ENCODE measurements around the gene CFHR2. TPM values are rescaled to one million over a fixed set of nuclear protein-coding genes. Genes with fewer than 3 reads are reported as not detected.
"Not testable (repeated sequence)": the region's sequence is repeated elsewhere in the genome, so short reads cannot be mapped to it uniquely, and the experiment has no call there.

The CFHR2 gene
- not detected in 2 replicates for total RNA-seq (2021; fragmentation: NEBNext Ultra II Directional; extraction: Animal tissue kit (Norgen Biotek cat#: 25700))
- not detected in 2 replicates for polyA plus RNA-seq (2011; rRNA removed)
- not detected for polyA plus RNA-seq (2011; cell fraction: cytosol; rRNA removed)
- polyA plus RNA-seq (2011; cell fraction: nucleus; rRNA removed): not detected
- not detected in 4 replicates for polyA plus RNA-seq (2012, experiment 1 of 2)
- polyA plus RNA-seq (2012, experiment 2 of 2): not detected
- not detected for polyA plus RNA-seq (2013, experiment 1 of 2)
- polyA plus RNA-seq (2013, experiment 2 of 2): not detected
- not detected in 2 replicates for polyA minus RNA-seq (2011; rRNA and poly(A)+ RNA removed)
- polyA minus RNA-seq (2011; cell fraction: cytosol; rRNA and poly(A)+ RNA removed): not detected
- polyA minus RNA-seq (2011; cell fraction: nucleus; rRNA and poly(A)+ RNA removed): not detected
- long read RNA-seq, experiment 1: 0 reads
- long read RNA-seq, experiment 2: 0 reads

DNA sequence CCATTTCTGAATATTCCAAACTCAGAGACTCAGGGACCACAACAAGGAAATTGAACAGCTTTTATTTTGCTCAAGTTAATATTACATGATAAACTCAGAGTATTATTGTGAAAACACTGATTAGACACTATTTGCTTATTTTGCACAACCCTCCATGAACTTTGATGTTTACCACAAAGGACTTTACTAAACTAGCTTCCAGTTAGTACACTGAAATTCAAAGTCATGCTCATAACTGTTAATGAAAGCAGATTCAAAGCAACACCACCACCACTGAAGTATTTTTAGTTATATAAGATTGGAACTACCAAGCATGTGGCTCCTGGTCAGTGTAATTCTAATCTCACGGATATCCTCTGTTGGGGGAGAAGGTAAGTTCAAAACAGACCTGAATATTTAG, at the start of gene CFHR2:
CFHR2 (plus strand) TSS at position 171 of the 400 bp plus-strand sequence; CDS start at position 314, 143 bp downstream.
- H3K27me3 ChIP-seq (replicated peaks in 1 of 4; ENCODE audit: control insufficient read depth in 3 of 4, extremely low read depth in 1 of 4, insufficient read depth in 3 of 4, low read length in 3 of 4); H3K36me3 ChIP-seq (ENCODE audit: control insufficient read depth in 2 of 4, insufficient read depth in 4 of 4, low read length in 3 of 4); H2BK20ac ChIP-seq (ENCODE audit: low read length); H3K9ac ChIP-seq (replicated peaks in 1 of 4; ENCODE audit: extremely low read depth in 1 of 4, low read depth in 3 of 4, low read length in 3 of 4); H2BK15ac ChIP-seq (ENCODE audit: low read length); H3K79me1 ChIP-seq (ENCODE audit: low read depth, low read length); H3K56ac ChIP-seq (replicated peaks; ENCODE audit: insufficient read length, low read depth, low read length); DNase-seq (ENCODE audit: low read depth in 1 of 2, low spot score in 2 of 2); H3K4me1 ChIP-seq (replicated peaks in 1 of 4; ENCODE audit: control insufficient read depth in 3 of 4, insufficient read depth in 4 of 4, low read length in 3 of 4); H3K23me2 ChIP-seq (ENCODE audit: low read depth, low read length); POLR2A ChIA-PET (ENCODE audit: partially characterized antibody); H3K18ac ChIP-seq (ENCODE audit: extremely low read depth, low read length); H2AFZ ChIP-seq (ENCODE audit: low read length); H4K8ac ChIP-seq (ENCODE audit: extremely low read depth, insufficient read depth, low read length); CTCF ChIA-PET (ENCODE audit: partially characterized antibody); H3K79me2 ChIP-seq (ENCODE audit: control insufficient read depth in 1 of 2, insufficient read depth in 2 of 2, low read length in 2 of 2); FAIRE-seq; H3K4me2 ChIP-seq (ENCODE audit: insufficient read depth in 1 of 2, low read depth in 2 of 2, low read length in 2 of 2); H3K27ac ChIP-seq (ENCODE audit: low read depth, low read length); H2AK5ac ChIP-seq (ENCODE audit: low read depth, low read length); H3K9me3 ChIP-seq (ENCODE audit: insufficient read depth in 2 of 2, low read depth in 1 of 2, low read length in 1 of 2); H2BK12ac ChIP-seq (ENCODE audit: low read depth, low read length); H4K5ac ChIP-seq (ENCODE audit: insufficient read length, low read depth, low read length); H3K14ac ChIP-seq (ENCODE audit: insufficient read length); H4K91ac ChIP-seq (replicated peaks; ENCODE audit: insufficient read length, low read length); H3K4ac ChIP-seq (replicated peaks; ENCODE audit: insufficient read length, low read depth, low read length); H3K4me3 ChIP-seq (ENCODE audit: extremely low read depth in 1 of 4, insufficient read depth in 2 of 4, low read depth in 3 of 4, low read length in 4 of 4); H3K23ac ChIP-seq (ENCODE audit: insufficient read length); H2BK5ac ChIP-seq (ENCODE audit: low read depth, low read length); H2BK120ac ChIP-seq (replicated peaks; ENCODE audit: low read depth, low read length); H4K20me1 ChIP-seq (replicated peaks in 1 of 2; ENCODE audit: control insufficient read depth in 1 of 2, insufficient read depth in 2 of 2, low read length in 2 of 2): not testable (repeated sequence)
- no CpG with 5 or more reads among the region's 1 CpG for WGBS, 2 experiments (ENCODE audit: extremely low coverage in 1 of 2, insufficient coverage in 1 of 2, insufficient read length in 1 of 2, insufficient replicate concordance in 2 of 2, low coverage in 1 of 2, low lambda C conversion rate in 2 of 2, missing lambda C conversion rate in 1 of 2)
